ENCODE data around the gene NPY1R. TPM values are rescaled to one million over a fixed set of nuclear protein-coding genes. Genes with fewer than 3 reads are reported as not detected.

NPY1R gene
- total and polyA plus RNA-seq, 10 of the 15 experiments (the other 5 are each of a cell fraction or from before 2014, with no cell fraction given), result not detected

- no peak for TF ChIP-seq ZNF687 (IDR thresholded peaks at IDR 0.05)
- no peak for TF ChIP-seq TCF3 (IDR thresholded peaks at IDR 0.05; ENCODE audit: borderline replicate concordance, insufficient read depth, low read depth, low read length)
- no peak for TF ChIP-seq POLR2A (IDR thresholded peaks at IDR 0.05; ENCODE audit: low read depth, low read length)
- TF ChIP-seq MEF2A (IDR thresholded peaks at IDR 0.05; ENCODE audit: insufficient read depth, low read depth, low read length), result no peak
- TF ChIP-seq SUPT20H (IDR thresholded peaks at IDR 0.05; ENCODE audit: borderline replicate concordance, control insufficient read depth, low read depth, low read length), result no peak
Observed at GRCh38 chr4:163309466-163309865, 22.9 kb downstream of the NPY1R start (continued).

GRCh38 chr4:163303069-163303468 lies 29.3 kb downstream of the NPY1R start:
- in situ Hi-C loops (cut with MboI), result no loop called here
- Histone ChIP-seq H3K4me3 (no peak overlapping the region), H3K36me3 (ENCODE audit: control insufficient read depth in 2 of 2, insufficient read depth in 2 of 2, low read length in 1 of 2) (no peaks in the 10 kb centered on the region), H4K20me1 (ENCODE audit: control insufficient read depth, insufficient read depth) (no peaks in the 10 kb centered on the region), H3K79me2 (ENCODE audit: control insufficient read depth, insufficient read depth, low read length) (no peaks in the 10 kb centered on the region), H3K4me1 (ENCODE audit: control insufficient read depth, insufficient read depth, low read length) (no peaks in the 10 kb centered on the region), H3K9me3 (replicated peaks; ENCODE audit: control insufficient read depth, insufficient read depth, low read length) (no peaks in the 10 kb centered on the region), H3K27me3 (replicated peaks in 1 of 2; ENCODE audit: control insufficient read depth in 2 of 2, insufficient read depth in 2 of 2, low read length in 1 of 2) (no peaks in the 10 kb centered on the region), H3K4me2 (ENCODE audit: control insufficient read depth, insufficient read depth) (no peak overlapping the region), H3K27ac (ENCODE audit: control insufficient read depth, insufficient read depth) (no peak overlapping the region), H2AFZ (ENCODE audit: control insufficient read depth, low read depth, low read length) (no peak overlapping the region), H3K9ac (ENCODE audit: control insufficient read depth, insufficient read depth, low read length) (no peak overlapping the region)
- ATAC-seq (no peak), DNase-seq (ENCODE audit: low read depth, low spot score) (no peak), FAIRE-seq (no peak)
- intact Hi-C loops (cut with micrococcal nuclease; ENCODE audit: unreplicated experiment), result no loop called here
- POLR2A ChIA-PET, result no interaction called here
- 17% methylated on average over 2 of the region's 2 CpGs for WGBS (ENCODE audit: insufficient coverage, insufficient replicate concordance, low lambda C conversion rate, missing lambda C conversion rate)
- RAD21 ChIA-PET (ENCODE audit: unreplicated experiment), result no interaction called here
- TF ChIP-seq IKZF1 (conservative IDR thresholded peaks at IDR 0.05) (no peak), SREBF1 (IDR thresholded peaks at IDR 0.05; ENCODE audit: low read length) (no peak)
- CTCF ChIA-PET, result no interaction called here
- SMC1A ChIA-PET (ENCODE audit: uncharacterized antibody, unreplicated experiment), result no interaction called here
- no TSS peak for BruUV-seq (replicated peaks)
